Neural crest cell (in vitro differentiated cells): ENCODE data around the gene ATG7. TPM values are rescaled to one million over a fixed set of nuclear protein-coding genes. Genes with fewer than 3 reads are reported as not detected.

Experiments used
- DNase-seq: peaks from one replicate; pipeline ENCODE4 v3.0.0; 2021; ENCODE audit warnings: low read depth, mixed read lengths, low spot score
- H3K27ac Mint-ChIP-seq: one replicate; pipeline ENCODE4 v1.8.0; 2021; ENCODE audit warnings: mild to moderate bottlenecking, mixed read lengths; ENCODE audit not compliant: unreplicated experiment
- H3K27me3 Mint-ChIP-seq: 2 replicates; pipeline ENCODE4 v1.8.0; 2021; ENCODE audit warnings: low read depth, mild to moderate bottlenecking, mixed read lengths
- H3K36me3 Mint-ChIP-seq: 2 replicates; pipeline ENCODE4 v1.8.0; 2021; ENCODE audit warnings: low read depth, mild to moderate bottlenecking, mixed read lengths
- H3K4me1 Mint-ChIP-seq: 2 replicates; pipeline ENCODE4 v1.8.0; 2021; ENCODE audit warnings: mixed read lengths
- H3K4me3 Mint-ChIP-seq: one replicate; pipeline ENCODE4 v1.8.0; 2021; ENCODE audit warnings: mild to moderate bottlenecking, mixed read lengths
- H3K9me3 Mint-ChIP-seq: 2 replicates; pipeline ENCODE4 v1.8.0; 2021; ENCODE audit warnings: mixed read lengths
- total RNA-seq: library from RNA; stranded (reverse); gene quantifications from 2 replicates; pipeline ENCODE4 v1.2.1, GENCODE V29; 2021
- TF ChIP-seq, protein P1 (sequence below): fragments of 200-600 bp; sonication (generic); conservative IDR thresholded peaks from 2 replicates; pipeline ENCODE4 v1.5.0; 2021; ENCODE audit warnings: antibody characterized with exemption, mild to moderate bottlenecking

Gene ATG7
- total RNA-seq, 1 donor from 2014 or later, result 29.6 TPM

DNA sequence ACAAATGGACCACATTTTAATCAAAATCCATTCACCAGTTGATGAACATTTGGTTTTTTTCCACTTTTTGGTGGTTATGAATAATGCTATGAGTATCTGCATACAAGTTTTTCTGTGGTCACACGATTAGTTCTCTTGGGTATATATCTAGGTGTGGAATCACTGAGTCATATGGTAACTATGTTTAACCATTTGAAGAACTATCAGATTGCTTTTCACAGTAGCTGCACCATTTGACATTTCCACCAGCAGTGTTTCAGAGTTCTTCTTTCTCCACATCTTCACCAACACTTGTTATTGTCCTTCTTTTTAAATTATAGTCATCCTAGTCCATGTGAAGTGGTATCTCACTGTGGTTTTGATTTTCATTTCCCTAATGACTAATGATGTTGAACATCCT, 33.3 kb upstream of the ATG7 start:
- TF ChIP-seq, protein P1, sequence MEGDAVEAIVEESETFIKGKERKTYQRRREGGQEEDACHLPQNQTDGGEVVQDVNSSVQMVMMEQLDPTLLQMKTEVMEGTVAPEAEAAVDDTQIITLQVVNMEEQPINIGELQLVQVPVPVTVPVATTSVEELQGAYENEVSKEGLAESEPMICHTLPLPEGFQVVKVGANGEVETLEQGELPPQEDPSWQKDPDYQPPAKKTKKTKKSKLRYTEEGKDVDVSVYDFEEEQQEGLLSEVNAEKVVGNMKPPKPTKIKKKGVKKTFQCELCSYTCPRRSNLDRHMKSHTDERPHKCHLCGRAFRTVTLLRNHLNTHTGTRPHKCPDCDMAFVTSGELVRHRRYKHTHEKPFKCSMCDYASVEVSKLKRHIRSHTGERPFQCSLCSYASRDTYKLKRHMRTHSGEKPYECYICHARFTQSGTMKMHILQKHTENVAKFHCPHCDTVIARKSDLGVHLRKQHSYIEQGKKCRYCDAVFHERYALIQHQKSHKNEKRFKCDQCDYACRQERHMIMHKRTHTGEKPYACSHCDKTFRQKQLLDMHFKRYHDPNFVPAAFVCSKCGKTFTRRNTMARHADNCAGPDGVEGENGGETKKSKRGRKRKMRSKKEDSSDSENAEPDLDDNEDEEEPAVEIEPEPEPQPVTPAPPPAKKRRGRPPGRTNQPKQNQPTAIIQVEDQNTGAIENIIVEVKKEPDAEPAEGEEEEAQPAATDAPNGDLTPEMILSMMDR, result no peak
- Mint-ChIP-seq H3K27me3 (peaks cover 59% of the 10 kb centered on the region), H3K4me3 (no peak overlapping the region), H3K4me1 (no peaks in the 10 kb centered on the region), H3K9me3 (peaks cover 2% of the 10 kb centered on the region), H3K36me3 (no peaks in the 10 kb centered on the region), H3K27ac (no peak overlapping the region)
- no peak for DNase-seq

DNA sequence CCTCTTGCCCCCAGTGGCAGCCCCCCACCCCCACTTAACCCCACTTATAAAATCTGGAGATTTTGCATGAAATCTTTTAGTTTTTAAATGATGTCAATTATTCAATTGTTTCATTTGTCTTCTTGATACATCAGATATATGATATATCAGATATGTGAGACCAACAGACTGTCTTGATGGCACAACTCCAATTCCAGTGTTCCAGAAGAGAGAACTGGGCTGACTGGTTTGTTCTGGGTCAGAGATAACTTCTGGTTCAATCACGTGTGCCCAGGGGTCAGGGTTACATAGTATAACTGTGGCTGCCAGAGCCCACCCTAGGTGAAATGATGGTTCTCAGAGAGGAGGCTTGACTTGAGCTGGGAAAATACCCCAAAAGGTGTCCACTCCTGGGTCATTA, 32.4 kb upstream of the ATG7 start:
- Mint-ChIP-seq H3K4me1 (no peaks in the 10 kb centered on the region), H3K27ac (no peak overlapping the region), H3K9me3 (peaks cover 2% of the 10 kb centered on the region), H3K27me3 (peaks cover 55% of the 10 kb centered on the region), H3K4me3 (no peak overlapping the region), H3K36me3 (no peaks in the 10 kb centered on the region)
- DNase-seq, result no peak
- TF ChIP-seq, protein P1, result no peak

GRCh38 chr3:11240496-11240895, 31.7 kb upstream of the ATG7 start:
- no peaks in the 10 kb centered on the region for H3K36me3 Mint-ChIP-seq
- H3K4me1 Mint-ChIP-seq, result no peaks in the 10 kb centered on the region
- peaks cover 2% of the 10 kb centered on the region for H3K9me3 Mint-ChIP-seq
- H3K27me3 Mint-ChIP-seq, result peaks cover 54% of the 10 kb centered on the region
- no peak for DNase-seq
- TF ChIP-seq, protein P1, result no peak
- H3K27ac Mint-ChIP-seq, result no peak overlapping the region
- no peak overlapping the region for H3K4me3 Mint-ChIP-seq

- DNase-seq, result no peak
- H3K9me3 Mint-ChIP-seq, result no peaks in the 10 kb centered on the region
- H3K27me3 Mint-ChIP-seq, result peaks cover 19% of the 10 kb centered on the region
- H3K4me3 Mint-ChIP-seq, result no peak overlapping the region
- no peaks in the 10 kb centered on the region for H3K4me1 Mint-ChIP-seq
- no peaks in the 10 kb centered on the region for H3K36me3 Mint-ChIP-seq
- TF ChIP-seq, protein P1, result no peak
- no peak overlapping the region for H3K27ac Mint-ChIP-seq
Measured at GRCh38 chr3:11244121-11244677, 28.0 kb upstream of the ATG7 start.

DNA sequence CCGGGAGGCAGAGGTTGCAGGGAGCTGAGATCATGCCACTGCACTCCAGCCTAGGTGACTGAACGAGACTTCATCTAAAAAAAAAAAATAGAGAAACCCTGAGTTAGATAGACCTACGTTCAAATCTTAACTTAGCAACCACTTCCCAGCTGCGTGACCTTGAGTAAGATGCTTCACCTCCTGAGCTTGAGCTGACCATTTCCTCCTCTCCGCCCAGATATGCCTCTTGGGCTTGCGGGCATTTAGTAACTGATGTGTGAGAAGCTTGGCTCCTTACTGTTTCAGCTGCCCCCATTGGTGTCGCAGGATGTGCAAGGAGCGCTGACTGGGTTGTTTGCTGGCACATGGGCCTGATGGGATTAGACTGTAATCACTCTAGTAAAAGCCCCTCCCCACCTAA, 26.9 kb upstream of the ATG7 start:
- H3K27ac Mint-ChIP-seq, result no peak overlapping the region
- no peak for DNase-seq
- H3K36me3 Mint-ChIP-seq, result no peaks in the 10 kb centered on the region
- peaks cover 11% of the 10 kb centered on the region for H3K27me3 Mint-ChIP-seq
- TF ChIP-seq, protein P1, result no peak
- no peaks in the 10 kb centered on the region for H3K9me3 Mint-ChIP-seq
- H3K4me1 Mint-ChIP-seq, result no peaks in the 10 kb centered on the region
- no peak overlapping the region for H3K4me3 Mint-ChIP-seq
